SHP77 treated with DMSO at 0.1 percent for 48 hours (cell line): Measurements from ENCODE around the gene CD36.

Experiments
- DNase-seq: peaks from one replicate; lab custom pipeline; 2025; lab: John Stamatoyannopoulos, UW

CD36 gene

GRCh38 chr7:80705130-80705781 lies 66.8 kb downstream of the CD36 start:
- no peak for DNase-seq

- DNase-seq = no peak
Observed at GRCh38 chr7:80707318-80707717, 68.9 kb downstream of the CD36 start.

DNA sequence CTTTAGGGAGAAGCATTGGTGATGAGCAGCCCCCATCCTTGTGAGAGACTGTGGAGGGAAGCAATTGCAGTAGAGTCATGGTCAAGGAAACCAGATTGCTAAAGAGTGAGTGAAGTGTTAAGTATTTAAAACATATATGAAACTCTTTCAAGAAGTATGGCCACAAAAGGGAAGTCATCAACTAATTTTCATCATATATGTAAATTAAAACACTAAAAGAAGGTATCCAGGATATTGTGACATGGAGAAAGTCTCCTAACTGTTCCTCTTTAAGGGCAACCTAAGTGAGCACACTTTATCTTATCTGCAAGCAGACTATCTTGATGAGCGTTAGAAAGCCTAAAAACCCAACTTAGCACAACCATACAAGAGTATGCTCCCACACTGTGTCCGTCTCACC lies 69.7 kb downstream of the CD36 start:
- no peak for DNase-seq

GRCh38 chr7:80711531-80711930 lies 73.1 kb downstream of the CD36 start:
- no peak for DNase-seq

DNA sequence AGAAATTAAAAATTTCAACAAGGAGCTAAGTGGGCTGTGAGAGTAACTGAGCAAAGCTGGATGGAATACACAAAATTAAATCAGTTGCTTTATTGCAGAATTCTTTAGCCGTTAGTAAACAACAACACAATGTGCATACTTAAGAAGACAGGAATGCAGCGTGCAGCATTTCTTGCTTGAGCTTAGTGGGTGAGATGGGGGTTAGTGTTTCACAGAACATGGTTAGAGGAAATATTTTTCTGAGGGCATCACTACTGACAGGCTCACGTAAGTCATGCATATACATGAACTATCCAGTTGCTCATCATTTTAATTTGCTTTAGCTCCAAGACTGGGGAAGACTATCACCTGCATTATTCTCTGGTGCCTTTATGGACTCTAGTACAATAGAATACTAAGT lies 80.8 kb downstream of the CD36 start:
- no peak for DNase-seq

GRCh38 chr7:80720146-80720545 lies 81.7 kb downstream of the CD36 start:
- no peak for DNase-seq

DNA sequence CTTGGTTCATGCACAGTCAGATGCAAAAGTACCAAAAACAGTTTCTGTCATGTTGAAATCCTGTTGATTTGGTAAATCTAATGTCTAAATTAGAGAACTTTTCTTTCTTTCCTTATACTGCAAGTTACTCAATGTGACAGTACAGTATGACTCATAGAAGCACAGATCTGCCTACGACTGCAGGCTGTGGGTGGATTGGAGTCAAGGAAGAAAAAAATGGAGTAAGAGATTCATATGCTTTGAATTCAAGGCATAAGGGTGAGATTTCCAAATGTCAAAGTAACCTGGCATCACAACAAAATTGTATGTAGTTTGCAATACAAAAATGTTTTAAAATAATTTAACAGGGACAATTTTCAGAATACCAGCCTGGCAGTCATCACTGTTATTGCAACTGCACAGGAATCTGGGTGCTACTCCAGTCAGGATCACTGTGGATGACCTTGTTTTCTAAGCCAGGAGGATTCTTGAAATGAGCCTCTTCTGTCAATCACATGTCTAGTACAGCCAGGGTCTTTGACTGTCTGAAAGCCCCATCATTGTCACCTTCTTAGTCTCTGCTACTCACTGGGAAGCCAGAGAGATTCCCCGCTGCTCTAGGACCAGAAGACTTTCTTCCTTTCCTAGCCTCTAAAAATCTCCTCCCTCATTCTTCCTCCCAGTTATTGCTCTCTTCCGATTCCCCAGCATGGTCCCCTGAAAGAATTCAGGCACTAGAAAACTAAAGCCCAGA lies 83.6 kb downstream of the CD36 start:
- no peak for DNase-seq

DNA sequence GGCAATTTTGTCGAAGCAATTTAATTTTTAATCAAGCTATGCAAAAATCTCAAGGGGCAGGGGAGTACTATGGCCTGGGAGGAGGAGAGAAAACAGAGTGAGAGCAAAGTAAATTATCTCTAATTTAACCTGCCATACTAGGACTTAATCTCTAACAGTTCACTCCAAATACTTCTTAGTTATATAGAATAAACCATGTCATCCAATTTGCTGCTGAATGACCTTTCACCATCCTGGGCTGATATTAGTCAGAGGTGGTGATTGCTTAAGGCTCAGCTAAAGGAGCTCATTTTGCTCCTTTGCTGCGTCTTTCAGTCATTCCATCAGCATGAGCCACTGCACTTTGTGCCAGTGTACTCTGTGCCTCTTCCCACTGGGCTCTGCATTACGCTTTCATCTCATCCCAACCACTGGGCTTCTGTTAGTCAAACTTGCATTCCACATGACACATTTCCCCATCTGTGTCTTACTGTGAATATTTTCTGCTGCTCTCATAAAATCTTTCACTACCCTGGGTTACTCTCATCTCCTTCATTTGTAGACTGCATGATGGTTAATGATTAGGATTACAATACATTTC lies 84.3 kb downstream of the CD36 start:
- no peak for DNase-seq

- no peak for DNase-seq
Observed at GRCh38 chr7:80724249-80724871, 85.9 kb downstream of the CD36 start.

- DNase-seq = no peak
Observed at GRCh38 chr7:80725181-80725611, 86.8 kb downstream of the CD36 start.
